Mucosa of descending colon (tissue), 3 donors: ENCODE results near the gene PDE9A. TPM values are rescaled to one million over a fixed set of nuclear protein-coding genes. Genes with fewer than 3 reads are reported as not detected.

Source experiments
- ATAC-seq: fragments of 200-7000 bp; cut with Tn5 transposase; one replicate; pipeline ENCODE4 v1.9.1; 2020; ENCODE audit warnings: mild to moderate bottlenecking, moderate library complexity
- DNase-seq, 3 donors: peaks; one replicate each; pipeline ENCODE4 v3.0.0-alpha.2; 2020
- H3K36me3 ChIP-seq: fragments of 200-600 bp; one replicate; pipeline ENCODE4 v1.8.0; 2021; ENCODE audit warnings: low read depth, mild to moderate bottlenecking
- H3K4me1 ChIP-seq: fragments of 200-600 bp; one replicate; pipeline ENCODE4 v1.8.0; 2021; ENCODE audit warnings: low read depth, mild to moderate bottlenecking
- H3K4me3 ChIP-seq: fragments of 200-600 bp; one replicate; pipeline ENCODE4 v1.8.0; 2021; ENCODE audit warnings: mild to moderate bottlenecking
- H3K9me3 ChIP-seq: fragments of 200-600 bp; one replicate; pipeline ENCODE4 v1.8.0; 2021; ENCODE audit warnings: mild to moderate bottlenecking
- intact Hi-C, 2 donors: fragments of 100-400 bp; cut with DNase I in 1 of 2; cut with micrococcal nuclease in 1 of 2; formaldehyde crosslinking; loops; one replicate each; pipeline versions ENCODE4 v1.11.0 to v1.11.1; 2022; cut with DNase I, micrococcal nuclease
- total RNA-seq, 3 donors: library from RNA; stranded (reverse); fragmentation: NEBNext Ultra II Directional in 2 of 3; extraction: Animal tissue kit (Norgen Biotek cat#: 25700) in 2 of 3; gene quantifications; one replicate each; pipeline versions ENCODE4 v1.2.1 to v1.2.4, GENCODE V29; 2021 to 2023
- TF ChIP-seq, protein P1 (sequence below): fragments of 200-600 bp; IDR thresholded peaks from one replicate; pipeline ENCODE4 v1.8.0; 2022; ENCODE audit warnings: antibody characterized with exemption, mild to moderate bottlenecking
- donor health status: DM: no; HTN: no; CAD: no; lungs with moderate emphysema.
- donor health status: DM: no; HTN: no; CAD: no.
- donor health status: DM: no; HTN: yes; CAD: no.

Gene PDE9A
- total RNA-seq, 3 donors from 2014 or later: 98.4 to 200 (median 167) TPM

DNA sequence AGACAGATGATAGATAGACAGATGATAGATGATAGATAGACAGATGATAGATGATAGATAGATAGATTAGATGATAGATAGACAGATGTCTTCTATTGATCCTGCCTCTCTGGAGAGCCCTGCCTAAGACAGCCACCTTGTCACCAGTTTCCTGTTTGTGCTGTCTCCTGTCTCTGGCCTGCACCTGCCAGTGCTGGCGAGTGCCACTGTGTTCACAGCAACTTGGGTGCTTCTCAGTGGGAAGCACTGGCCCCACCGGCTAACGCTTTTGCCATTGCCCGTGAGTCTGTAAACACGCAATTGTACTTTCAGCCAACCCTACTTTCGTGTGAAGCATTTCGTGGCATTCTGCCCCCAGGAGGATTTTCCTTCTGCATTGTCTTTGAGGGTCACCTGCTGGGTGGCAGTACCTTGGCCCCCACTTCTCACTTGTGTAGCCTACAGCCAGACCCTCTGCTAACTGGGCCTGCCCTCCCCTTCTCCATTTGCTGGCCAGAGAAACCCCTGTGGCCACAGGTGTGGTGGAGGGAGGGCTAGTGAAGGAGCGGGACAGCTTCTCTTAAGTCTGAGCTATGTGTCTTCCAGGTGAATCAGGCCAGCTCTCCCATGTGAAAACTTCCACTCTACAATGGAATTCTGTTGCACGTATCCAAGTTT, 23.4 kb upstream of the PDE9A start:
- DNase-seq (peak in 1 of 3 donors; percentile 19), ATAC-seq (no peak)
- Histone ChIP-seq H3K4me3 (no peak overlapping the region), H3K36me3 (no peaks in the 10 kb centered on the region), H3K9me3 (no peaks in the 10 kb centered on the region), H3K4me1 (no peaks in the 10 kb centered on the region)
- intact Hi-C loops: no loop called here
- TF ChIP-seq, protein P1, sequence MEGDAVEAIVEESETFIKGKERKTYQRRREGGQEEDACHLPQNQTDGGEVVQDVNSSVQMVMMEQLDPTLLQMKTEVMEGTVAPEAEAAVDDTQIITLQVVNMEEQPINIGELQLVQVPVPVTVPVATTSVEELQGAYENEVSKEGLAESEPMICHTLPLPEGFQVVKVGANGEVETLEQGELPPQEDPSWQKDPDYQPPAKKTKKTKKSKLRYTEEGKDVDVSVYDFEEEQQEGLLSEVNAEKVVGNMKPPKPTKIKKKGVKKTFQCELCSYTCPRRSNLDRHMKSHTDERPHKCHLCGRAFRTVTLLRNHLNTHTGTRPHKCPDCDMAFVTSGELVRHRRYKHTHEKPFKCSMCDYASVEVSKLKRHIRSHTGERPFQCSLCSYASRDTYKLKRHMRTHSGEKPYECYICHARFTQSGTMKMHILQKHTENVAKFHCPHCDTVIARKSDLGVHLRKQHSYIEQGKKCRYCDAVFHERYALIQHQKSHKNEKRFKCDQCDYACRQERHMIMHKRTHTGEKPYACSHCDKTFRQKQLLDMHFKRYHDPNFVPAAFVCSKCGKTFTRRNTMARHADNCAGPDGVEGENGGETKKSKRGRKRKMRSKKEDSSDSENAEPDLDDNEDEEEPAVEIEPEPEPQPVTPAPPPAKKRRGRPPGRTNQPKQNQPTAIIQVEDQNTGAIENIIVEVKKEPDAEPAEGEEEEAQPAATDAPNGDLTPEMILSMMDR: no peak

GRCh38 chr21:42630626-42631025, 22.8 kb upstream of the PDE9A start:
- H3K4me1 ChIP-seq: no peaks in the 10 kb centered on the region
- ATAC-seq (no peak), DNase-seq (no peak)
- H3K4me3 ChIP-seq: no peak overlapping the region
- no peaks in the 10 kb centered on the region for H3K36me3 ChIP-seq
- TF ChIP-seq, protein P1: no peak
- intact Hi-C loops: no loop called here
- no peaks in the 10 kb centered on the region for H3K9me3 ChIP-seq

DNA sequence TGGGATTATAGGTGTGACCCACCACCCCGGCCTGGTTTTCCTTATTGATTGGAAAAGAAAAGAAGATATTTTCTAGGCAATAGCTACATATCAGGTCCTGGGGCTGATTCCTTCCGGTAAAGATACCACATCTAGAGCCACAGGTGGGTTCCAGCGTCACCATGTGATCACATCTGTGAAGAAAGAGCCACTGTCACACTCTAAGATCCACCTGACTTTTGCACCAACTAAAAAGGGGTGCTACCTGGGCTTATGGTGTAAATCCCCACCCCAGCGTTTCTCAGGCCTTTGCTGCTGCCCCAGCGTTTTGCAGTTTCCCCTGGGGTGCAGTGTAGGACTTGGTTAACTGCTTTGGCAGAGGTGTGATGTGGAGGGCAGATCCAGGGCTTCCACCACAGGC, 22.3 kb upstream of the PDE9A start:
- DNase-seq (no peak), ATAC-seq (no peak)
- Histone ChIP-seq H3K4me1 (no peaks in the 10 kb centered on the region), H3K36me3 (no peaks in the 10 kb centered on the region), H3K9me3 (no peaks in the 10 kb centered on the region), H3K4me3 (no peak overlapping the region)
- intact Hi-C loops: no loop called here
- TF ChIP-seq, protein P1: no peak

DNA sequence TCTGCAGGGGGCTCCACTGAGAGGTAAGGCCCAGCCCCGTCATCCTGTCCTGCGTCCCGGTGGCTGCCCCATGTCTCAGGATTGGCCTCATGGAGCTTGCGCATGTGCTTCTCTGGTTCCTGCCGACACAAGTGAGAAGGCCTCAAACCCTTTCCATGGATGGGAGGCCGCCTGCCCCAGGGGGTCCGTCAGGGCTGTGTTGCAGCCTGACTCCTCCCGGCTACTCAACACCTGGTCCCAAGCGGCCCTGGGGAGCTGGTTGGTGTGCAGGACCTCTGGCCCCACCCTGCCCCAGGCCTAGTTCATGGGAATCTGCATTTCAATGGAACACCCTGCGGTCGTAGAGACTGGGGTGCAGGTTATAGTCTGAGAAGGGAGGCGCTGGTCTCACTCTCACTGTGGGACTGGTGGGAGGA, 21.1 kb upstream of the PDE9A start:
- no peak overlapping the region for H3K4me3 ChIP-seq
- intact Hi-C loops: no loop called here
- H3K9me3 ChIP-seq: no peaks in the 10 kb centered on the region
- no peaks in the 10 kb centered on the region for H3K36me3 ChIP-seq
- DNase-seq: no peak
- H3K4me1 ChIP-seq: no peaks in the 10 kb centered on the region
- no peak for ATAC-seq
- TF ChIP-seq, protein P1: no peak

DNA sequence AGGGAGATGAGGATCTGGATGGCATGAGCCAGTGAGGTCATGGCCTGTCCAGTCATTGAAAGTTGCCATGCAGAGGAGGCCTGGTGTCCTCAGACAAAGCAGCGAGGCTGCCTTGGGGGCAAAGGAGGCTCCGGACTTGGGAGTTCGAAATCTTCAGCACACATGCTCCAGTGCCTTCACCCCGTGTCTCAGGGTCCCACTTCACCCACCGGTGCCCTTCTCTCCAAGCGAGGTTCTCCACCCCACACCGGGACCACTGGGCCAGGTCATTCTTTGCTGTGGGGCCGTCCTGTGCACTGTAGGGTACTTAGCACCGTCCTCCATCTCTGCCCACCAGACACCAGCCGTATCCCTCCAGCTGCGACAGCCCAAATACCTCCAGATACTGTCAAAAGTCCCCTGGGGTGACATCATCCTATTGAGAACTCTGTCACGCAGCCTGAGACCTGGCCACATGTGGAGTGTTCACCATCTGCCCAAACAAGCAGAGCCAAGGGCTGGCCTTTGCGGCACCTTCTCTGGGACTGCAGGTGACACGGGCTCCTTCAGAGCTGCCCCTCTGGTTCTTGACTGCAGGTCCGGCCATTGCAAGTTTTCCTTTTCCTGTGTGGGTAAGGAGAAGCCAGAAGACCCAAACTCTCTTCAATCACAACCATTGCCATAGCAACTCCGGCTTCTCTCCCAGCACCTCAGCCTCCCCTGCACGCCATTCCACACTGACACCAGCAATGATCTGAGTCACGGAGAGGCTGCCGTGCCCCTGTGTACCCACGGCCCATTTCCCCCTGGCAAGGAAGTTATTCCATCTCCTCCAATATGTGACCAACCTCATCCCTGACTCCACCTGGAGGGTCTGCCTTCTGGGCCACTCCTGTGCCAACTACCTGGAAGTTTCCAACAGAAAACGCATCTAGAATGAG, 20.4 kb upstream of the PDE9A start:
- peak in 1 of 3 donors; percentile 16 for DNase-seq
- no peak for ATAC-seq
- TF ChIP-seq, protein P1: no peak

More for the DNA sequence above, 20.4 kb upstream of the PDE9A start:
- no peaks in the 10 kb centered on the region for H3K36me3 ChIP-seq
- no peaks in the 10 kb centered on the region for H3K4me1 ChIP-seq
- no peak overlapping the region for H3K4me3 ChIP-seq
- intact Hi-C loops: no loop called here
- H3K9me3 ChIP-seq: no peaks in the 10 kb centered on the region
